AG04449 (cell line): ENCODE data around the gene ELF2.
"Not testable (repeated sequence)": the region's sequence is repeated elsewhere in the genome, so short reads cannot be mapped to it uniquely, and the experiment has no call there.

Experiments
- CTCF ChIA-PET: fragments of 350-600 bp; formaldehyde crosslinking; extraction: SDS; loops from one replicate; lab custom pipeline; 2021; ENCODE audit warnings: antibody characterized with exemption; lab: Yijun Ruan, JAX
- POLR2A ChIA-PET: fragments of 400-600, 350-600 bp; formaldehyde crosslinking; extraction: SDS; loops from one replicate; lab custom pipeline; 2020; ENCODE audit warnings: antibody characterized with exemption, inconsistent platforms; lab: Yijun Ruan, JAX
- DNase-seq: peaks from one replicate; pipeline ENCODE4 v3.0.0-alpha.2; 2010; ENCODE audit warnings: low read depth, low spot score
- H3K4me3 ChIP-seq: 2 replicates; pipeline ENCODE4 v1.5.1; 2011; ENCODE audit warnings: low read depth, mild to moderate bottlenecking, control low read depth, low read length
- CTCF ChIP-seq: IDR thresholded peaks from one replicate; pipeline ENCODE4 v1.5.1; 2011; ENCODE audit warnings: mild to moderate bottlenecking, moderate library complexity, low read length, control low read depth, inconsistent platforms; ENCODE audit not compliant: insufficient read depth; ENCODE audit errors: missing control alignments

The ELF2 gene

DNA sequence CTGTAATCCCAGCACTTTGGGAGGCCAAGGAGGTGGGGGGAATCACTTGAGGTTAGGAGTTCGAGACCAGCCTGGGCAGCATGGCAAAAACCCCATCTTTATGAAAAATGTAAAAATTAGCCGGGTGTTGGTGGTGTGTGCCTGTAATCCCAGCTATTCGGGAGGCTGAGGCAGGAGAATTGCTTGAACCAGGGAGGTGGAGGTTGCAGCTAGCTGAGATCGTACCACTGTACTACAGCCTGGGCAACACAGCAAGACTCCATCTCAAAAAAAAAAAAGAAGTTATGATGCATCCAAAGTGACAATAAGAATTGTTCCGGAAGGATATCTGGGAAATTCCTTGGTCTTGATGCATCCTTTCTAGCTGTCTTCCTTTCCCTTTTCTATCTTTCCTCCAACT lies 154.2 kb downstream of the ELF2 start:
- H3K4me3 ChIP-seq, result no peak overlapping the region
- DNase-seq, result no peak
- ChIA-PET CTCF (interaction anchor here (5.1 kb wide), 1 partner anchor 7 kb away, joined by 93 read pairs; no protein-coding TSS in a partner anchor), POLR2A (no interaction called here)
- no peak for TF ChIP-seq CTCF

DNA sequence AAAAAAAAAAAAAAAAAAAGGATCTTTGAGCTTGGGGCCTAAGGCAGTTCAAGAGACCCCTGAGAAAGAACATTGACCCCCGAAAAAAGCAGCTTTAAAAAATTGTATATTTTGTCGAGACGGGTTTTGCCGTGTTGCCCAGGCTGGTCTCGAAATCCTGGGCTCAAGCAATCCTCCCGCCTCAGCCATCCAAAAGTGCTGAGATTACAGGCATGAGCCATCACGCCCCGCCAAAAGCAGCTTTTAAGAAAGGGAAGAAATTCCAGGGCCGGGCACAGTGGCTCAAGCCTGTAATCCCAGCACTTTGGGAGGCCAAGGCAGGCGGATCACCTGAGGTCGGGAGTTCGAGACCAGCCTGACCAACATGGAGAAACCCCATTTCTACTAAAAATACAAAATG lies 155.9 kb downstream of the ELF2 start:
- POLR2A ChIA-PET, H3K4me3 ChIP-seq, DNase-seq: not testable (repeated sequence)
- CTCF ChIA-PET, result interaction anchor here (1.4 to 5.1 kb wide), 2 partner anchors 9 to 79 kb away, joined by 3 to 93 read pairs; no protein-coding TSS in a partner anchor

DNA sequence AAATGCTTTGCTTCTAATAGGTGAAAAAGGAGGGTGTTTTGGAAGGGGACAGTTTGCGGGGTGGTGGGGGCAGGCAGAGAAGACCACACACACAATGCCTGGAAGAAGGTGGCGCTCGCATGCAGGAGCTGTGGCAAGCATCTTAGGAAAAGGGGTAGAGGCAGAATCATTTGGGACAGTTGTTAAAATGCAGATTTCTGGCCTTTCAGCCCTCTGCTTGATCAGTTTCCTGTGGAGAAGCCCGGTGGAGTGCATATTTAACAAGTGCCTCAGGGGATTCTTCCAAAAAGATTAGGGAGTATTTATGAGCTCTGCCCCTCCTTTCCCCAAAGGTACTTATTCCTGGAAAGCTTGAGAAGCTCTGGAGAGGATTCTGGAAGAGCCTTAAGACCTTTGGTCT lies 156.6 kb downstream of the ELF2 start:
- DNase-seq, result no peak
- no peak for TF ChIP-seq CTCF
- ChIA-PET POLR2A (no interaction called here), CTCF (interaction anchor here (1.4 to 5.1 kb wide), 2 partner anchors 9 to 79 kb away, joined by 3 to 93 read pairs; no protein-coding TSS in a partner anchor)
- no peak overlapping the region for H3K4me3 ChIP-seq

GRCh38 chr4:139018971-139019758 lies 157.9 kb downstream of the ELF2 start:
- no peak for DNase-seq
- no peak for TF ChIP-seq CTCF
- H3K4me3 ChIP-seq, result peak overlapping the region; percentile 4
- ChIA-PET CTCF (interaction anchor here (1.3 to 5.1 kb wide), 2 partner anchors 11 to 66 kb away, joined by 3 to 93 read pairs; no protein-coding TSS in a partner anchor), POLR2A (no interaction called here)

GRCh38 chr4:139018501-139018900 lies 158.5 kb downstream of the ELF2 start:
- no peak for TF ChIP-seq CTCF
- 0 out of 2 replicates have a peak overlapping the region, but pooled peaks have one; percentile 10 for H3K4me3 ChIP-seq
- ChIA-PET POLR2A (no interaction called here), CTCF (interaction anchor here (1.3 to 5.1 kb wide), 2 partner anchors 11 to 66 kb away, joined by 3 to 93 read pairs; no protein-coding TSS in a partner anchor)
- no peak for DNase-seq

DNA sequence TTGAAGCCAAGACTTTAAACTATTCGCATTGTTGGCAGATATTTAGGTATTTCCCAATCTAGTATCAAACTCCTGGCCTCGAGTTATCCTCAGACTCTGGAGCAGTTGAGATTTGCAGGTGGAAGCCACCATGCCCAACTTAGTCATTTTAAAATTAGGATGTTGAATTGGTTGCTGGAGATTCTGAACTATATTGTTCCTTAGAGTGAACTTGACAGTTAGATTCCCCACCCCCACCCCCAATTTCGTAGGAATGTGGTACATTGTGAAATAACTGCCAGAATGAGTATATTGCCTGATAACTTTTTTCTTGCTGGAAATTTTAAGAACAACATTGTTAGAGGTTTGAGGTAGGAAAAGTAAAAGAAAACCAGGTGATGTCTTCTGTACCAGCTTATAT lies 159.2 kb downstream of the ELF2 start:
- no peak for DNase-seq
- ChIA-PET POLR2A (interaction anchor here (0.7 kb wide), 1 partner anchor 21 kb away, joined by 5 read pairs; no protein-coding TSS in a partner anchor), CTCF (interaction anchor here (1.3 to 5.1 kb wide), 2 partner anchors 12 to 67 kb away, joined by 3 to 93 read pairs; no protein-coding TSS in a partner anchor)
- no peak for TF ChIP-seq CTCF
- no peak overlapping the region; the same call in 1 of the 2 replicates for H3K4me3 ChIP-seq
